Neural cell (in vitro differentiated cells): ENCODE measurements around the gene LRCH1. TPM values are rescaled to one million over a fixed set of nuclear protein-coding genes. Genes with fewer than 3 reads are reported as not detected.

Experiments used
- H2AFZ ChIP-seq: fragments of 200-600, 300-800 bp; sonication (generic), shearing (Covaris generic); 2 replicates; pipeline ENCODE4 v1.6.0; 2014; ENCODE audit warnings: low read depth, mild to moderate bottlenecking, antibody characterized with exemption, low read length, moderate library complexity
- H3F3A ChIP-seq: fragments of 200-600 bp; shearing (Covaris generic); 2 replicates; pipeline ENCODE4 v1.6.1; 2016; ENCODE audit warnings: mild to moderate bottlenecking, moderate library complexity, mixed read lengths, antibody characterized with exemption, low read length; ENCODE audit not compliant: insufficient read depth, poor library complexity, severe bottlenecking
- H3K27ac ChIP-seq: fragments of 200-600, 300-800 bp; sonication (generic), shearing (Covaris generic); 2 replicates; pipeline ENCODE4 v1.5.1; 2014; ENCODE audit warnings: mild to moderate bottlenecking, low read length, moderate library complexity
- H3K27me3 ChIP-seq: fragments of 300-800, 200-600 bp; sonication (generic), shearing (Covaris generic); 2 replicates; pipeline ENCODE4 v1.6.0; 2014; ENCODE audit warnings: mild to moderate bottlenecking, low read depth, low read length, moderate library complexity; ENCODE audit not compliant: insufficient read depth
- H3K36me3 ChIP-seq: fragments of 300-800, 200-600 bp; sonication (generic), shearing (Covaris generic); 2 replicates; pipeline ENCODE4 v1.5.1; 2014; ENCODE audit warnings: mild to moderate bottlenecking, antibody characterized with exemption, low read length, moderate library complexity; ENCODE audit not compliant: insufficient read depth
- H3K4me2 ChIP-seq: fragments of 300-800, 200-600 bp; sonication (generic), shearing (Covaris generic); 2 replicates; pipeline ENCODE4 v1.6.0; 2014; ENCODE audit warnings: mild to moderate bottlenecking, low read length
- H3K4me3 ChIP-seq: fragments of 300-800, 200-600 bp; sonication (generic), shearing (Covaris generic); 2 replicates; pipeline ENCODE4 v1.5.1; 2014; ENCODE audit warnings: mild to moderate bottlenecking, low read length, moderate library complexity
- H3K79me2 ChIP-seq: fragments of 200-600 bp; shearing (Covaris generic); replicated peaks from 2 replicates; pipeline ENCODE4 v1.6.0; 2014; ENCODE audit warnings: mild to moderate bottlenecking, low read length, moderate library complexity; ENCODE audit not compliant: insufficient read depth
- H3K9ac ChIP-seq: fragments of 300-800, 200-600 bp; sonication (generic), shearing (Covaris generic); 2 replicates; pipeline ENCODE4 v1.6.1; 2016; ENCODE audit warnings: mild to moderate bottlenecking, low read length, mixed read lengths
- H3K9me2 ChIP-seq: fragments of 200-600 bp; shearing (Covaris generic); 2 replicates; pipeline ENCODE4 v1.6.1; 2016; ENCODE audit warnings: mild to moderate bottlenecking, low read length, mixed read lengths; ENCODE audit not compliant: insufficient read depth
- H3K9me3 ChIP-seq: fragments of 200-600, 300-800 bp; sonication (generic), shearing (Covaris generic); 2 replicates; pipeline ENCODE4 v1.6.1; 2016; ENCODE audit warnings: mild to moderate bottlenecking, mixed run types, low read length, moderate library complexity, mixed read lengths
- H4K20me1 ChIP-seq: fragments of 200-600 bp; shearing (Covaris generic); 2 replicates; pipeline ENCODE4 v1.6.1; 2016; ENCODE audit warnings: mild to moderate bottlenecking, mixed run types; ENCODE audit not compliant: insufficient read depth
- EP300 ChIP-seq: fragments of 450-650 bp; conservative IDR thresholded peaks from 2 replicates; pipeline ENCODE4 v1.6.1; 2014; ENCODE audit warnings: antibody characterized with exemption, mild to moderate bottlenecking, moderate library complexity; ENCODE audit not compliant: poor library complexity, severe bottlenecking
- EZH2 ChIP-seq: fragments of 200-600, 300-800 bp; shearing (Covaris generic), sonication (generic); IDR thresholded peaks from 2 replicates; pipeline ENCODE4 v1.6.1; 2014; ENCODE audit warnings: antibody characterized with exemption, low read length, borderline replicate concordance, mild to moderate bottlenecking; ENCODE audit not compliant: insufficient read depth, poor library complexity, severe bottlenecking
- MXI1 ChIP-seq: fragments of 450-650 bp; conservative IDR thresholded peaks from 2 replicates; pipeline ENCODE4 v1.6.1; 2014; ENCODE audit warnings: antibody characterized with exemption, mild to moderate bottlenecking; ENCODE audit not compliant: poor library complexity, severe bottlenecking
- POLR2AphosphoS5 ChIP-seq: IDR thresholded peaks from 2 replicates; pipeline ENCODE4 v1.6.1; 2012
- RAD21 ChIP-seq: fragments of 450-650 bp; conservative IDR thresholded peaks from 2 replicates; pipeline ENCODE4 v1.6.1; 2014; ENCODE audit warnings: antibody characterized with exemption, mild to moderate bottlenecking, moderate library complexity
- SMC3 ChIP-seq: fragments of 450-650 bp; conservative IDR thresholded peaks from 2 replicates; pipeline ENCODE4 v1.6.1; 2014; ENCODE audit warnings: antibody characterized with exemption, mild to moderate bottlenecking, moderate library complexity; ENCODE audit not compliant: poor library complexity
- TAF1 ChIP-seq: IDR thresholded peaks from 2 replicates; pipeline ENCODE4 v1.6.1; 2012; ENCODE audit warnings: low read depth
- polyA plus RNA-seq: library from polyadenylated mRNA; depleted of rRNA; stranded (reverse); fragments of >200 nt; gene quantifications from 2 replicates; pipeline ENCODE4 v1.2.3, GENCODE V29; 2014
- TF ChIP-seq, protein P1 (sequence below): fragments of 450-650 bp; IDR thresholded peaks from 2 replicates; pipeline ENCODE4 v1.5.1; 2014; ENCODE audit warnings: antibody characterized with exemption, mild to moderate bottlenecking, moderate library complexity; ENCODE audit not compliant: poor library complexity, severe bottlenecking
- TF ChIP-seq, protein P2 (sequence below): IDR thresholded peaks from 2 replicates; pipeline ENCODE4 v1.6.1; 2012; ENCODE audit warnings: borderline replicate concordance

The LRCH1 gene
- polyA plus RNA-seq, 1 donor from 2014 or later, result 15.4 TPM

GRCh38 chr13:46799139-46799538 is 246.2 kb downstream of the LRCH1 start:
- Histone ChIP-seq H3K9me3 (no peaks in the 10 kb centered on the region), H3K36me3 (no peaks in the 10 kb centered on the region), H3K9ac (no peak overlapping the region), H2AFZ (no peak overlapping the region), H3K4me3 (no peak overlapping the region), H3F3A (peaks cover 5% of the 10 kb centered on the region), H3K27me3 (no peaks in the 10 kb centered on the region), H3K4me2 (no peak overlapping the region), H3K9me2 (no peaks in the 10 kb centered on the region), H4K20me1 (no peaks in the 10 kb centered on the region), H3K79me2 (no peaks in the 10 kb centered on the region), H3K27ac (no peak overlapping the region)
- no peak for TF ChIP-seq SMC3
- no peak for TF ChIP-seq EZH2
- TF ChIP-seq POLR2AphosphoS5, result no peak
- no peak for TF ChIP-seq TAF1
- TF ChIP-seq MXI1, result no peak
- no peak for TF ChIP-seq RAD21
- no peak for TF ChIP-seq EP300
- TF ChIP-seq, protein P1, sequence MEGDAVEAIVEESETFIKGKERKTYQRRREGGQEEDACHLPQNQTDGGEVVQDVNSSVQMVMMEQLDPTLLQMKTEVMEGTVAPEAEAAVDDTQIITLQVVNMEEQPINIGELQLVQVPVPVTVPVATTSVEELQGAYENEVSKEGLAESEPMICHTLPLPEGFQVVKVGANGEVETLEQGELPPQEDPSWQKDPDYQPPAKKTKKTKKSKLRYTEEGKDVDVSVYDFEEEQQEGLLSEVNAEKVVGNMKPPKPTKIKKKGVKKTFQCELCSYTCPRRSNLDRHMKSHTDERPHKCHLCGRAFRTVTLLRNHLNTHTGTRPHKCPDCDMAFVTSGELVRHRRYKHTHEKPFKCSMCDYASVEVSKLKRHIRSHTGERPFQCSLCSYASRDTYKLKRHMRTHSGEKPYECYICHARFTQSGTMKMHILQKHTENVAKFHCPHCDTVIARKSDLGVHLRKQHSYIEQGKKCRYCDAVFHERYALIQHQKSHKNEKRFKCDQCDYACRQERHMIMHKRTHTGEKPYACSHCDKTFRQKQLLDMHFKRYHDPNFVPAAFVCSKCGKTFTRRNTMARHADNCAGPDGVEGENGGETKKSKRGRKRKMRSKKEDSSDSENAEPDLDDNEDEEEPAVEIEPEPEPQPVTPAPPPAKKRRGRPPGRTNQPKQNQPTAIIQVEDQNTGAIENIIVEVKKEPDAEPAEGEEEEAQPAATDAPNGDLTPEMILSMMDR, result no peak
- TF ChIP-seq, protein P2, sequence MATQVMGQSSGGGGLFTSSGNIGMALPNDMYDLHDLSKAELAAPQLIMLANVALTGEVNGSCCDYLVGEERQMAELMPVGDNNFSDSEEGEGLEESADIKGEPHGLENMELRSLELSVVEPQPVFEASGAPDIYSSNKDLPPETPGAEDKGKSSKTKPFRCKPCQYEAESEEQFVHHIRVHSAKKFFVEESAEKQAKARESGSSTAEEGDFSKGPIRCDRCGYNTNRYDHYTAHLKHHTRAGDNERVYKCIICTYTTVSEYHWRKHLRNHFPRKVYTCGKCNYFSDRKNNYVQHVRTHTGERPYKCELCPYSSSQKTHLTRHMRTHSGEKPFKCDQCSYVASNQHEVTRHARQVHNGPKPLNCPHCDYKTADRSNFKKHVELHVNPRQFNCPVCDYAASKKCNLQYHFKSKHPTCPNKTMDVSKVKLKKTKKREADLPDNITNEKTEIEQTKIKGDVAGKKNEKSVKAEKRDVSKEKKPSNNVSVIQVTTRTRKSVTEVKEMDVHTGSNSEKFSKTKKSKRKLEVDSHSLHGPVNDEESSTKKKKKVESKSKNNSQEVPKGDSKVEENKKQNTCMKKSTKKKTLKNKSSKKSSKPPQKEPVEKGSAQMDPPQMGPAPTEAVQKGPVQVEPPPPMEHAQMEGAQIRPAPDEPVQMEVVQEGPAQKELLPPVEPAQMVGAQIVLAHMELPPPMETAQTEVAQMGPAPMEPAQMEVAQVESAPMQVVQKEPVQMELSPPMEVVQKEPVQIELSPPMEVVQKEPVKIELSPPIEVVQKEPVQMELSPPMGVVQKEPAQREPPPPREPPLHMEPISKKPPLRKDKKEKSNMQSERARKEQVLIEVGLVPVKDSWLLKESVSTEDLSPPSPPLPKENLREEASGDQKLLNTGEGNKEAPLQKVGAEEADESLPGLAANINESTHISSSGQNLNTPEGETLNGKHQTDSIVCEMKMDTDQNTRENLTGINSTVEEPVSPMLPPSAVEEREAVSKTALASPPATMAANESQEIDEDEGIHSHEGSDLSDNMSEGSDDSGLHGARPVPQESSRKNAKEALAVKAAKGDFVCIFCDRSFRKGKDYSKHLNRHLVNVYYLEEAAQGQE, result no peak

- no peaks in the 10 kb centered on the region for H3K9me2 ChIP-seq
- H2AFZ ChIP-seq, result no peak overlapping the region
- H3K36me3 ChIP-seq, result no peaks in the 10 kb centered on the region
These were observed 248.9 kb downstream of the LRCH1 start for GRCh38 chr13:46801858-46802257.

More at GRCh38 chr13:46801858-46802257, 248.9 kb downstream of the LRCH1 start:
- Histone ChIP-seq H3K4me2 (no peak overlapping the region), H3K9ac (no peak overlapping the region), H4K20me1 (no peaks in the 10 kb centered on the region), H3K27ac (no peak overlapping the region), H3K4me3 (no peak overlapping the region), H3K79me2 (no peaks in the 10 kb centered on the region), H3F3A (no peaks in the 10 kb centered on the region), H3K9me3 (no peaks in the 10 kb centered on the region), H3K27me3 (no peaks in the 10 kb centered on the region)
- TF ChIP-seq RAD21, result no peak
- TF ChIP-seq POLR2AphosphoS5, result no peak
- TF ChIP-seq MXI1, result no peak
- TF ChIP-seq, protein P2, result no peak
- no peak for TF ChIP-seq SMC3
- TF ChIP-seq, protein P1, result no peak
- TF ChIP-seq EZH2, result no peak
- no peak for TF ChIP-seq EP300
- TF ChIP-seq TAF1, result no peak
